ENCODE data around the gene WHRN. TPM values are rescaled to one million over a fixed set of nuclear protein-coding genes. Genes with fewer than 3 reads are reported as not detected.

WHRN gene
- total and polyA plus RNA-seq, 9 of the 15 experiments (the other 6 are each of a cell fraction or from before 2014, with no cell fraction given): 0.31 to 14.1 (median 3.0) TPM

DNA sequence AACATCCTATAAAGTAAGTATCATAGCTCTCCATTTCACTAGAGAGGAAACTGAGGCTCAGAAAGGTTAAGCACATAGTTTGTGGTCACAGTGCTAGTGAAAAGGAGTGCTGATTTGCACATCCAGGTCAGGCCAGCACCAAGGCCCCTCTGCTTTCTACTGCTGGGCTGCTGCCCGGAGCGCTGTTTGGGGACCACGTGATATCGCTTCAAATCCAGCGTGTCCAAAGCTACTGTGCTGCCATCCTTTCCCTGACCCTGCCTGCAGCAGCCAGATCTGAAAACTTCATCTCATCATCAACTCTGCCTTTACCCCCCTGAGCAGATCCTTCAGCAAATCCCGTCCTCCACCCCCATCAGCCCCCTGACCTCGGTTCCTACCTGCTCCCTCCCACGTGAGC is 76.8 kb downstream of the WHRN start (continued):
- no peak for TF ChIP-seq BCL6 (CRISPR knock-in tag; IDR thresholded peaks at IDR 0.05)
- TF ChIP-seq ZNF511 (CRISPR knock-in tag; IDR thresholded peaks at IDR 0.05): no peak
- TF ChIP-seq RBM14 (IDR thresholded peaks at IDR 0.05; ENCODE audit: borderline replicate concordance, insufficient read depth, low read depth, low read length): no peak
- no peak for TF ChIP-seq CBFA2T2 (conservative IDR thresholded peaks at IDR 0.05)
- TF ChIP-seq HMG20B (CRISPR knock-in tag; IDR thresholded peaks at IDR 0.05): no peak
- no peak for TF ChIP-seq POLR3G (IDR thresholded peaks at IDR 0.05; ENCODE audit: extremely low read depth, insufficient read length, insufficient replicate concordance)
- no peak for TF ChIP-seq ZBTB7A (IDR thresholded peaks at IDR 0.05; ENCODE audit: borderline replicate concordance, control insufficient read depth, low read depth, low read length)
- TF ChIP-seq CBX2 (IDR thresholded peaks at IDR 0.05; ENCODE audit: insufficient read depth, low read length, poor library complexity, severe bottlenecking): no peak
- no peak for TF ChIP-seq ARNT (IDR thresholded peaks at IDR 0.05)
- TF ChIP-seq GTF2A2 (tag; IDR thresholded peaks at IDR 0.05): no peak
- TF ChIP-seq, protein P1, sequence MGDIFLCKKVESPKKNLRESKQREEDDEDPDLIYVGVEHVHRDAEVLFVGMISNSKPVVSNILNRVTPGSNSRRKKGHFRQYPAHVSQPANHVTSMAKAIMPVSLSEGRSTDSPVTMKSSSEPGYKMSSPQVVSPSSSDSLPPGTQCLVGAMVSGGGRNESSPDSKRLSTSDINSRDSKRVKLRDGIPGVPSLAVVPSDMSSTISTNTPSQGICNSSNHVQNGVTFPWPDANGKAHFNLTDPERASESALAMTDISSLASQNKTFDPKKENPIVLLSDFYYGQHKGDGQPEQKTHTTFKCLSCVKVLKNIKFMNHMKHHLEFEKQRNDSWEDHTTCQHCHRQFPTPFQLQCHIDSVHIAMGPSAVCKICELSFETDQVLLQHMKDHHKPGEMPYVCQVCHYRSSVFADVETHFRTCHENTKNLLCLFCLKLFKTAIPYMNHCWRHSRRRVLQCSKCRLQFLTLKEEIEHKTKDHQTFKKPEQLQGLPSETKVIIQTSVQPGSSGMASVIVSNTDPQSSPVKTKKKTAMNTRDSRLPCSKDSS (IDR thresholded peaks at IDR 0.05; ENCODE audit: low read depth, partially characterized antibody): no peak

Measured in K562 (cell line).